Left lung (tissue), 10 donors: Measurements from ENCODE around the gene RAB6B. TPM values are rescaled to one million over a fixed set of nuclear protein-coding genes. Genes with fewer than 3 reads are reported as not detected.

Experiments used
- ATAC-seq: fragments of 200-7000 bp; cut with Tn5 transposase; one replicate; pipeline ENCODE4 v1.9.1; 2020; ENCODE audit warnings: moderate library complexity
- DNase-seq, 4 donors: peaks; one replicate each; pipeline ENCODE4 v3.0.0-alpha.2; 2013 to 2020
- H3K27ac ChIP-seq, 2 donors: fragments of 200-600 bp; sonication (generic) in 1 of 2; one replicate each; pipeline versions ENCODE4 v1.5.0 to v1.8.0; 2020 to 2021
- H3K27me3 ChIP-seq, 2 donors: fragments of 200-600 bp; sonication (generic) in 1 of 2; one replicate each; pipeline versions ENCODE4 v1.5.0 to v1.8.0; 2020 to 2021
- H3K36me3 ChIP-seq, 2 donors: fragments of 200-600 bp; sonication (generic) in 1 of 2; one replicate each; pipeline versions ENCODE4 v1.5.0 to v1.8.0; 2020 to 2021
- H3K4me1 ChIP-seq, 2 donors: fragments of 200-600 bp; one replicate each; pipeline ENCODE4 v1.8.0; 2021
- H3K4me3 ChIP-seq, 2 donors: fragments of 200-600 bp; sonication (generic) in 1 of 2; one replicate each; pipeline versions ENCODE4 v1.5.0 to v1.8.0; 2020 to 2021; ENCODE audit warnings: mild to moderate bottlenecking in 1 of 2
- H3K9me3 ChIP-seq, 2 donors: fragments of 200-600 bp; sonication (generic) in 1 of 2; one replicate each; pipeline versions ENCODE4 v1.5.0 to v1.8.0; 2020 to 2021
- CTCF ChIP-seq, 2 donors: fragments of 200-600 bp; sonication (generic) in 1 of 2; IDR thresholded peaks; one replicate each; pipeline versions ENCODE4 v1.5.0 to v1.8.0; 2021; ENCODE audit warnings: antibody characterized with exemption in 2 of 2
- intact Hi-C, 2 donors: fragments of 100-400 bp; cut with DNase I; formaldehyde crosslinking; loops; one replicate each; pipeline versions ENCODE4 v1.11.2 to v1.14.2; 2022
- polyA plus RNA-seq, 6 donors: library from polyadenylated mRNA; unstranded; fragments of 120-200 nt; gene quantifications; one replicate each; pipeline ENCODE4 v1.2.1, GENCODE V29; 2013; ENCODE audit not compliant: insufficient read length in 6 of 6
- total RNA-seq, 2 donors: library from RNA; stranded (reverse); fragmentation: NEBNext Ultra II Directional; extraction: Animal tissue kit (Norgen Biotek cat#: 25700); gene quantifications; one replicate each; pipeline ENCODE4 v1.2.1, GENCODE V29; 2021
- donor health status: DM: no; HTN: yes; CAD: no.
- donor health status: DM: no; HTN: no; CAD: no.

RAB6B gene
- total and polyA plus RNA-seq, 8 donors = 3.7 to 11.4 (median 6.1) TPM

GRCh38 chr3:133878518-133878917, 17.2 kb downstream of the RAB6B start:
- H3K27ac ChIP-seq = no peak overlapping the region
- TF ChIP-seq CTCF (IDR thresholded peaks at IDR 0.05) = no peak
- no peak overlapping the region for H3K4me3 ChIP-seq
- ATAC-seq = no peak
- intact Hi-C loops = no loop called here
- H3K36me3 ChIP-seq = no peaks in the 10 kb centered on the region
- H3K9me3 ChIP-seq = peaks cover 0 to 12% of the 10 kb centered on the region in 2 donors
- no peak for DNase-seq
- no peaks in the 10 kb centered on the region for H3K27me3 ChIP-seq
- no peaks in the 10 kb centered on the region for H3K4me1 ChIP-seq

- no peak for ATAC-seq
- no peak for DNase-seq
- intact Hi-C loops = no loop called here
- Histone ChIP-seq H3K4me3 (no peak overlapping the region), H3K27me3 (no peaks in the 10 kb centered on the region), H3K9me3 (peaks cover 0 to 12% of the 10 kb centered on the region in 2 donors), H3K36me3 (no peaks in the 10 kb centered on the region), H3K27ac (no peak overlapping the region), H3K4me1 (no peaks in the 10 kb centered on the region)
- TF ChIP-seq CTCF (IDR thresholded peaks at IDR 0.05) = no peak
Observed at GRCh38 chr3:133877221-133877620, 18.5 kb downstream of the RAB6B start.

GRCh38 chr3:133874761-133875438, 20.8 kb downstream of the RAB6B start:
- H3K36me3 ChIP-seq = no peaks in the 10 kb centered on the region
- no peak overlapping the region for H3K27ac ChIP-seq
- H3K27me3 ChIP-seq = no peaks in the 10 kb centered on the region
- no peak for TF ChIP-seq CTCF (IDR thresholded peaks at IDR 0.05)
- no peak for ATAC-seq
- no peaks in the 10 kb centered on the region for H3K4me1 ChIP-seq
- peaks cover 0 to 12% of the 10 kb centered on the region in 2 donors for H3K9me3 ChIP-seq
- DNase-seq = no peak
- no peak overlapping the region for H3K4me3 ChIP-seq
- intact Hi-C loops = no loop called here

- no peaks in the 10 kb centered on the region for H3K36me3 ChIP-seq
- no peaks in the 10 kb centered on the region for H3K4me1 ChIP-seq
- no peak overlapping the region for H3K27ac ChIP-seq
- no peak for ATAC-seq
- intact Hi-C loops = no loop called here
- no peak for TF ChIP-seq CTCF (IDR thresholded peaks at IDR 0.05)
- H3K27me3 ChIP-seq = no peaks in the 10 kb centered on the region
- no peak for DNase-seq
- H3K9me3 ChIP-seq = peaks cover 0 to 12% of the 10 kb centered on the region in 2 donors
- H3K4me3 ChIP-seq = no peak overlapping the region
Observed at GRCh38 chr3:133874344-133874743, 21.3 kb downstream of the RAB6B start.

GRCh38 chr3:133872781-133873180, 22.9 kb downstream of the RAB6B start:
- H3K27me3 ChIP-seq = no peaks in the 10 kb centered on the region

More at GRCh38 chr3:133872781-133873180, 22.9 kb downstream of the RAB6B start:
- no peaks in the 10 kb centered on the region for H3K36me3 ChIP-seq
- TF ChIP-seq CTCF (IDR thresholded peaks at IDR 0.05) = no peak
- no peak overlapping the region for H3K4me3 ChIP-seq
- no peak for ATAC-seq
- DNase-seq = no peak
- H3K9me3 ChIP-seq = no peaks in the 10 kb centered on the region
- no peaks in the 10 kb centered on the region for H3K4me1 ChIP-seq
- intact Hi-C loops = no loop called here
- H3K27ac ChIP-seq = no peak overlapping the region
